ENCODE measurements around the gene HINT2. TPM values are rescaled to one million over a fixed set of nuclear protein-coding genes. Genes with fewer than 3 reads are reported as not detected.

The HINT2 gene
- total RNA-seq, 1 experiment from 2014 or later = 32.3 TPM

DNA sequence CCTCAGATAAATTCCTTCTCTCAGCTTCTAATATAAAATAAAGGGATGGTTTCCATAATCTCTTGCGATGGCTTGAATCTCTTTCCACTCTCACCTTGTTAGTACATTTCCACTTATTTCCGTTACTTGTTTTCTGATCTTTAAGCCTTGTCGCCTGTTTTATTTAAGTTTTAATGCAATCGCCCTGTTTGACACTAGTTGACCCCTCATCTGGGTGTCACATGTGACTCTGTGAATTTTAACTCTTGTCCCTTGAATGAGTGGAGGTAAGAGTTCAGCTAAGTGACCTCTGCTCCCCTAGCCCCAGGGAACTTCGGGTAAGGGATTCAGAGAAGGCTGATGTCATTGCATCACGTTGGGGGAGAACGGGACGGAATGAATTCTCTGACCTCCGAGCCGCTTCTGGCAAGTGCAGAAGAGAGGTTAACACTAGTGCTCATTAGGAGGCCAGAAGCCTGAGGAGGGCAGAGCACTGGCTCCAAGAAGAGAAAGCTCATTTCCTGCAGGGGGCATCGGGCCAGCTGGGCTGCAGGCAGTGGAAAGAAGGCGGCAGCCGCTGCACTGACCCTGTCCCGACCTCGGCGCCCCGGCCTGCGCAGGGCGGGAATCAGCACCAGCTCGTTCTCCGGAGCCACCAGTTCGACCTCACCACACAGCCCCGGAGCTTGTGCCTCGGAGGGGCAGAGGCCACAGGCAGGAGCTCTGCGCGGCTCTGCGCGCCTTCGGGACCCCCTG lies 569 bp downstream of the HINT2 start:
- DNase-seq (ENCODE audit: low spot score) = peak; percentile 79
- in situ Hi-C loops (cut with HindIII; ENCODE audit: low sequenced_read_pairs) = no loop called here

DNA sequence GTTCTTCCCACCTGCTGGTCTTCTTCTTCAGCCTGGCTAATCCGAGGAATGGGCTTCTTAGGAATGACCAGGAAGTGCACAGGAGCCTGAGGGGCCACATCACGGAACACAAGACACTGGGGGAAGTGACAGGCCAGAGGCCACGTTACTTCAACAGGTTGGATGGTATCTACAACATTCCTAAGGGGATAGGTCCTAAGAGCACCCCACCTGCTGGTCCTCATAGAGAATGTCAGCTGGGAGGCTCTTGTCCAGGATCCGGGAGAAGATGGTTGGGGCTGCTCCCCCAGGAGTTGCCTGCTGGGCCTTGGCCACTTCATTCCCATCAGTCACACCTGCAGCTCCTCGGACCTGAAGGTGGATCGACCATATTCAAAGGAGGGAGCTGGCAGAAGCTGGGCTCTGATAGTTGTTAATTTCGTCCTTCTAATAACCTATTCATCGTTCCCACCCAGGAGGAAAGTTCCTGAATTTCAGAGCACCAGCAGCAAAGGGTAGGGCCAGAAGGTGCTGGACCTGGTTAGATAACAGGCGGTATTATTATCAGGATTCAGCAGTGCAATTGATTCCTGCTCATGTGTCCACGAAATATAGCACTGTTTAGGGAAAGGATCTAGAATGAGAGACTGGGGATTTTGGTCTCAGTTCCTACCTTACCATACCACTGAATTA lies 1.3 kb downstream of the HINT2 start:
- in situ Hi-C loops (cut with HindIII; ENCODE audit: low sequenced_read_pairs) = no loop called here
- DNase-seq (ENCODE audit: low spot score) = no peak

DNA sequence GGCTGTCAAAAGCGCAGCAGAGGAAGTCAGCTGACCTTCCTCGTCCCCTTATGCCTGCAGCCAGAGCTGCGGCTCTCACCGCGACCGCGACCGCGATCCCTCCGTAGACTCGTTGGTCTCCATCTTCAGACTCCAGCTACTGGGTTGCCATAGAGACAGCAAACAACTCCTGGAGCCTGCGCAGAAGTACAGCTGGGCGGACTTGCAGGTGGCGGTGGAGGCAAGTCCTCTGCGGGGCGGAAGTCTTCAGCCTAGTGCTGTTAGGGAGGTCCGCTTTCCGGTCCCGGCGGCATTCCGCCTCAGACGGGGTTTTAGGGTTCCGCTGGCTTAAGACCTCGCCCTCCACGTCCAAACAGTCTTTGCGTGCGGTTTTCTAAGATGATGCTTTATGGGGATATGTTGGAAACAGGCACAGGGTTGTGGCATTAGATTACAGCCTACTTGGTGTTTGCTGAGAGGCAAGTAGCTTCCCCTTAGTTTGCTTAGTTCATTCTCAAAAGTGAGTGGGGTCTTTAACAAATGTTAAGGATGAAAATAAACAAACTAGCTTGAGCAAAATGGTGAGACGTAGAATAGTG lies 2.7 kb downstream of the HINT2 start, which contains the start of gene SPAG8:
TSS of gene SPAG8 (minus strand) at position 238 of the 578 bp plus-strand sequence. CDS start at position 123, 115 bp downstream.
- DNase-seq (ENCODE audit: low spot score) = peak; percentile 98
- in situ Hi-C loops (cut with HindIII; ENCODE audit: low sequenced_read_pairs) = no loop called here

DNA sequence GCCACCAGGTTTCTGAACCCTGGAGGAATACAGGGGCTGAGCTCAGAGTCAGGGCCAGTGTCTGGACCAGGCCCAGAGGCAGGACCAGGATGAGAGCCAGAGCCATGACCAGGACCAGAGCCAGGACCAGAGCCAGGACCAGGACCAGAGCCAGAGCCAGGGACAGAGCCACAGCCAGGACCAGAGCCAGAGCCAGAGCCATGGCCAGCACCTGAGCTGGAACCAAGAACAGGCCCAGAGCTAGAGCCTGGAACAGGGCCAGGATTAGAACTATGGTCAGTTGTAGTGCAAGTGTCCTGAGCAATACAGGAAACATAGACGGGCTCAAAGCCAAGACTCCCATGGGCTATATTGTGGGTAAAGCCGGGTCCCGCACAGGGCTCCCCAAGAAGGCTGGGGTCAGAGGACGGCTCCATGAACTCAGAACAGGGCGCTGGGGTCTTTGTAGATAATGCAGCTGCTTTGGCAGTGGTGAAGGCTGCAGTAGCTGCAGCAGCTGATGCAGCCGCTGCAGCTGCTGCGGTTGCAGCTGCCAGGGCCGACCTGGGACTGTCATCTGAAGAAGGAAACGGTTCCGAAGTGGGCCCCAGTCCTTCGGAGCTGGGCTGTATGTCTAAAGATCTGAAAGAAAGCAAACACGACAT lies 3.3 kb downstream of the HINT2 start:
- peak; percentile 68 for DNase-seq (ENCODE audit: low spot score)
- in situ Hi-C loops (cut with HindIII; ENCODE audit: low sequenced_read_pairs) = no loop called here

DNA sequence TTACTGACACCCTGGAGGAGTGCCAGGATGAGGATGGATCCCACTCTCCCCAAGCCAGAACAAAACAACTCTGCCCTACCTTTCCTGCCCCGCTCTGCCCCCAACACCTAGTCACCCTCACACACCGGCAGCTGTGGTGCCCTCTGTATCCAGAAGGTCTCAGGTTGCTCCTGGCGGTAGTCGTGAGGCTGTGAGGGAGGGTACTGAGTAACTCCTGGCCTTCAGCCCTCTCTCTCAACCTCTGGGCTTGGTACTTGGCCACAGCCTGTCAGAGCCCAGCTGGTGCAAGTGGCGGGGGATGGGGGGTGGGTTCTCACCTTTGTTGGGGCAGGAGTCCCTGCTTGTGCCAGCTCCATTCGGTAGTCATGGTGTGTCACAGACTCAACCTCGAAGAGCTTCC lies 4.7 kb downstream of the HINT2 start:
- in situ Hi-C loops (cut with HindIII; ENCODE audit: low sequenced_read_pairs) = no loop called here
- DNase-seq (ENCODE audit: low spot score) = no peak

DNA sequence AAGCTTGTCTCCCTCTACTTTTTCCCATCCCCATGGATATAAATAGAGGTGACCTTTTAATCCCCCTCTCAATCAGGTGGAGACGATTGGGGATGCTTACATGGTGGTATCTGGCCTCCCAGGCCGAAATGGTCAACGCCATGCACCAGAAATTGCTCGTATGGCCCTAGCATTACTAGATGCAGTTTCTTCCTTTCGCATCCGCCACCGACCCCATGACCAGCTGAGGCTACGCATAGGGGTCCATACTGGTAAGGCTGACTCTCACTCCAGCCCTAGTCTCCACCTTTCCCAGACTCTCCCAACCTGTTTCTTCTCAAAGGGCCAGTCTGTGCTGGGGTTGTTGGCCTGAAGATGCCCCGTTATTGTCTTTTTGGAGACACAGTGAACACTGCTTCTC lies 6.4 kb downstream of the HINT2 start:
- in situ Hi-C loops (cut with HindIII; ENCODE audit: low sequenced_read_pairs) = no loop called here
- DNase-seq (ENCODE audit: low spot score) = no peak

DNA sequence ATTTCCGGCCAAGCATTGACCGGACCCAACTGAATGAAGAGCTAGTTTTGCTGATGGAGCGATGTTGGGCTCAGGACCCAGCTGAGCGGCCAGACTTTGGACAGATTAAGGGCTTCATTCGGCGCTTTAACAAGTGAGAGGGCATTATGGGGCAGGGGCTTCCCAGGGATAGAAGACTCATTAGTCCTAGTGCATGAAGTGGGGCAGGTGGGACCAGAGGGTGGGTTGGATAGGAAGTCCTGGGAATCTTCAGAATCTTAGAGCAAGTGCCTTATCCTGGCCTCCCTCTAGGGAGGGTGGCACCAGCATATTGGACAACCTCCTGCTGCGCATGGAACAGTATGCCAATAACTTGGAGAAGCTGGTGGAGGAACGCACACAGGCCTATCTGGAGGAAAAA lies 8.7 kb downstream of the HINT2 start:
- in situ Hi-C loops (cut with HindIII; ENCODE audit: low sequenced_read_pairs) = no loop called here
- no peak for DNase-seq (ENCODE audit: low spot score)

DNA sequence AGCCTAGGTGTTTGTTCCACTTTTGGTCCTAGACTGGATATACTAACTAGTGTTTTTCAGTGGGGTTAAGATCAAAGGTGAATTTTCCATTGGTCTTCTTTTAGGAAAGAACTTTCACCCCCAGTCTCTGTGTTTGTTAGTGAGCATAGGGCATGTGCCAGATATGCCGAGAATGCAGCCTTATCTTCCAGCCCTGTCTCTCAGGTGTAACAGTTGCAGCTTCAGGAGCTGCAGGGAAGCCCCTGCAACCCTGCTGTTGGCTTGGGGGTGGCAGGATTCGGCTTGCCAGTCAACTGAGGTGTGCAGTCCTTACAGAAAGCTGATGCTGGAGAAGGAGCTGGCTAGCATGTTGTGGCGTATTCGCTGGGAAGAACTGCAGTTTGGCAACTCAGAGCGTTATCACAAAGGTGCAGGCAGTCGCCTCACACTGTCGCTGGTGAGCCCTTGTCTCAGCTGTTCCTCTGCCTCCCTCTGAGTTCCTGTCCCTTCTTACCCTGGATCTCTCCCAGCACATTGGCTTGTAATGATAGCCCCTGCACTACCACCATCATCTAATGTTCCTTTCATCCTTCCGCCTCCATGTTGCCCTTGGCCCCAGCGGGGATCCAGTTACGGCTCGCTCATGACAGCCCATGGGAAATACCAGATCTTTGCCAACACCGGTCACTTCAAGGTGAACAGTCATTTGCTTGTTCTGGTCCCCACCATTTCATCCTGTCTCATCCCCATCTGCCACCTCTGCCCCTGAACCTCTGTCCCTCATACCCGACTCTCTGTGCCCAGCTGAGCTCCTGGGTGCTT lies 13.3 kb downstream of the HINT2 start:
- no peak for DNase-seq (ENCODE audit: low spot score)
- in situ Hi-C loops (cut with HindIII; ENCODE audit: low sequenced_read_pairs) = no loop called here

DNA sequence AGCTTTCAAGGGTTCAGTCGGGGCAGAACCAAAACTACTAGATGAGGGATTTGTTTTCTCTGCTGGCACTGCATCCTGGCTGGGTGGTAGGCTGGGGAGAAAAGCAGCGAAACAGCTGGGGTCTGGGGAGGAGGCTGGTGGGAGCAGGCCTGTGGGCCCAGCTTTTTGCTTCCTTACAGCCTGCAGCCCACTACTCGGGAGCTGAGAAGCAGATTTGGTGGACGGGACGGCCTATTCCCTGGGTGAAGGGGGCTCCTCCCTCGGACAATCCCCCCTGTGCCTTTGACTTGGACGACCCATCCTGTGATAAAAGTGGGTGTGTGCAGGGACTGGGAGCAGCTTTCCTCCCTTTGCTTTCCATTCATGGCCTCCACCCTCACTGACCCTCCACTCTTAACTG lies 14.3 kb downstream of the HINT2 start:
- in situ Hi-C loops (cut with HindIII; ENCODE audit: low sequenced_read_pairs) = no loop called here
- DNase-seq (ENCODE audit: low spot score) = no peak

DNA sequence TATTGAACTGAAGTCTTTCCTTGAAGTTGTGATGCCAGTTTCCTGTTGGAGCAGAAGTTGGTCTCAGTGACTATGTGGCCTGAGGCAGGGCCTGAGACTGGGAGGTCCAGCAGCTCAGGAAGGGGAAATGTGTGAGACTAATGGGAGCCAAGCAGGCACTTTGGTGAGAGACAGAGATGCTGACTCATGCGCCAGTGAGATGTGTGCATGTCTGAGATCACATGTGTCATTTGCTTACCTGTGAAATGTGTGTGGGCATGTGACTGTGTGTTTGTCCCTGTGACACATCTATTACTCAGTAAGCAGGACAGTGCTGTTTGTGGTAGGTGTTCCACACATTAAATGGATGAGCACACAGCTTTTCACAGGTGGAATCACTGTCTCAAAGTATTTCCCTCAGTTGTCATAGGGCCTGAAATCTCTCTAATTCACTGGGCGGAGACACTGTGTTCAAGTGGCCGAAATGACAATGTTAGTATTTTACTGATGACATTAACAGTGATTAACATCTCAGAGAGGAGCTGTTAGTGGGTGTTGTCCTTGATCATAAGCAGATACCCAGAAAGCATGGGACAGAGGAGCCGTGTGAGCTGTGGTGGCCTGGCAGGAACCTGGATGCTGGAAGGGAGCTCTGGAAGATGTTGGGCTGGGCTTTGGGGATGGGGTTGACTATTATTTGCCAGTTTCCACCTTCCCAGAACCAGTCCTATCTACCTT lies 16.0 kb downstream of the HINT2 start:
- DNase-seq (ENCODE audit: low spot score) = no peak
- in situ Hi-C loops (cut with HindIII; ENCODE audit: low sequenced_read_pairs) = no loop called here

DNA sequence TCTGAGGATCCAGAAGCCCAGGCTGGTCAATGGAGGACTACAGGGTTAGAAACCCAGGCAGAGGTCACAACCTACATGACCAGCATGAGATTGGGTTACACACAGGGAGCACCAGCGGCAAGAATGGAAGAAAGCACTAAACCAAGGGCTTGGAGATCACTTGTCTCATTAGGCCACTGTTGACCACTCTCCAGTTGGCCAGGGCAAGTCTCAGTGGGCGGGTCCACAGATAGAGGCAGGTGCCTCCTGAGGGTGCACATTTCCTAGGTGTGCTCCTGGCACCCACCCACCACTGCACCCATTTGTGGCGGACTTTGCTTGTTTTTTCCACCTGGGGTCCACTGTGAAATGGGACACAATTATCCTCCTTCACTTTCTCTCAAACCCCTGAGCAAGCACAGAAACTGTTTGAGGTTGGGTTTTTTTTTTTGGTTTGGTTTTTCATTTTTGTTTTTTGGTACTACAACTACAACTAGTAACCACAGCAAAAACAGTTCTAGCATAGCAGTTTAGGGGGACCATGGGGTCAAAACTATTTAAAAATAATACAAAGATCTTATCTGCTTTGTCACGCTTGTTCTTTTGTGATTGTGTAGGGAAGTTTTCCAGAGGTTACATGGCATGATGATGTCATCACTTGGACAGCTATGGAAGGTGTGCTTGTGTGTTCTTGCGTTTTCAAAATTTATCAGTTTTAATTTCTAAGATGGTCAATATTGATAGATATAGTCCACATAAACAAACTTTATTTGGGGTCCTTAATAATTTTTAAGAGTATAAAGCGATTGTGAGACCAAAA lies 17.3 kb downstream of the HINT2 start:
- no peak for DNase-seq (ENCODE audit: low spot score)
- in situ Hi-C loops (cut with HindIII; ENCODE audit: low sequenced_read_pairs) = no loop called here

DNA sequence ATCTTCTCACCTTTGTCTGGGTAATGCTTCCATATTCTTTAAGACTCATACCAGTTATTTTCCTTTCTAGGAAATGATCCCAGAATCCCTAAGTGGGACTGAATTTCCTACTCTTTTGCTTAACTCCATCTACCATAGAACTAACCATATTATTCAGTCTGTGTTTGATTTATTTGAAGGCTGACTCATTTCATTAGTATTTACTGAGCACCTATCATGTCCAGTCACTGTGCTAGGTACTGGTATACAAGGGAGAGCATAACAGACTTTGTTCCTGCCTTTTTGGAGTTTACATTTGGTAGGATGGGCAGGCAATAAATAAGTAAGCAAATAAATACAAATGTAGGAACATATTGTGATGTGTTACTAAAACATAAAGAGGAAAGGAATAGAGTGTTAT lies 19.1 kb downstream of the HINT2 start:
- DNase-seq (ENCODE audit: low spot score) = no peak
- in situ Hi-C loops (cut with HindIII; ENCODE audit: low sequenced_read_pairs) = no loop called here

DNA sequence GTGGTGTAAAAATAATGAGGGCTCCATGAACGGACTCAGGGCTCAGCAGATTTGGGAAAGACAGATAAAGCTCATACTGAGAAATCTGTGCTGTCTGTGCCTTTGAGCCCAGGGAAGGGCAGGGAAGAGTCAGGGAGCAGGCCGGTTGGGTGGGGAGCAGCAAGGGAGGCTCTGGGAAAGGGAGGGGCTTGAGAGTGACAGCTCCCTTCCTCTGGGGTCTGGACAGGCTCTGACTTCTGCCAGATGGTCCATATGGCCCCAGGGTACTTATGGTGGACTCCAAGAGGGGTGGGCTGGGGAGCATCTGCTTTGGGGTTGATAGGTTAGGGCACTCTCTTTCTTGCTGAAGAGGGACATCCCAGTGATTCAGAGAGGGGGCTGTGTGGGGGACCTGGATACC lies 21.4 kb downstream of the HINT2 start:
- in situ Hi-C loops (cut with HindIII; ENCODE audit: low sequenced_read_pairs) = no loop called here
- DNase-seq (ENCODE audit: low spot score) = no peak

DNA sequence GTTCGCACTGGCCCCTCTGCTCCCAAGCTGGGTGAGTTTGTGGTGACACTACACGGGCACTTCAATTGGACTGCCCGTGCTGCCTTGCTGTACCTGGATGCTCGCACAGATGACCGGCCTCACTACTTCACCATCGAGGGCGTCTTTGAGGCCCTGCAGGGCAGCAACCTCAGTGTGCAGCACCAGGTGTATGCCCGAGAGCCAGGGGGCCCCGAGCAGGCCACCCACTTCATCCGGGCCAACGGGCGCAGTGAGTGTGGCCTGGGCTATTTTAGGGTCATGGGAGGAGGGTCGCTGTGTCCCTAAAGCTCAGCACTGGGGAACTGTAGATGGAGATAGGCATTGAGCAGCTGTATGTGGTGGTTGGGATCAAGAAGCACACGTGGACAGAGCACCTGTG lies 22.0 kb downstream of the HINT2 start:
- in situ Hi-C loops (cut with HindIII; ENCODE audit: low sequenced_read_pairs) = no loop called here
- DNase-seq (ENCODE audit: low spot score) = no peak

DNA sequence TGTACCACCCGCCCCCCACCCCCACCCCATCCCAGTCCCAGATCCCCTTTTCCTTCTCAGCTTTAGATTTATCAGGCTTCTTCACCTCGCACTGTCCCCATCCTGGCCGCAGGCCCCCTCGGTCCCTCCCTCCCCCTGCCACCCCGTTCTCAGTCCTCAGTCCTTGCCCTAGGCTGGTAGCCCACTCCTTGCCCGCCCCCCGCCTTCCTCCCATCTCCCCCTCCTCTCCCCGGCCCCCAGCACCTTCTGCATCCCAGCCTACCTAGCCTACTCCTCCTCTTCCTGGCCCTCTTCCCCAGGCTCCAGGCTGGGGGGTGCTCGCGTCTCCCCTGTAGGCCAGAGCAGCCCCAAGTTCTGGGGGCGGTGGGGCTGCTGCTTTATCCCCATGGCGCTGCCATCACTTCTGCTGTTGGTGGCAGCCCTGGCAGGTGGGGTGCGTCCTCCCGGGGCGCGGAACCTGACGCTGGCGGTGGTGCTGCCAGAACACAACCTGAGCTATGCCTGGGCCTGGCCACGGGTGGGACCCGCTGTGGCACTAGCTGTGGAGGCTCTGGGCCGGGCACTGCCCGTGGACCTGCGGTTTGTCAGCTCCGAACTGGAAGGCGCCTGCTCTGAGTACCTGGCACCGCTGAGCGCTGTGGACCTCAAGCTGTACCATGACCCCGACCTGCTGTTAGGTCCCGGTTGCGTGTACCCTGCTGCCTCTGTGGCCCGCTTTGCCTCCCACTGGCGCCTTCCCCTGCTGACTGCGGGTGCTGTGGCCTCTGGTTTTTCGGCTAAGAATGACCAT lies 22.6 kb downstream of the HINT2 start:
- in situ Hi-C loops (cut with HindIII; ENCODE audit: low sequenced_read_pairs) = no loop called here

DNA sequence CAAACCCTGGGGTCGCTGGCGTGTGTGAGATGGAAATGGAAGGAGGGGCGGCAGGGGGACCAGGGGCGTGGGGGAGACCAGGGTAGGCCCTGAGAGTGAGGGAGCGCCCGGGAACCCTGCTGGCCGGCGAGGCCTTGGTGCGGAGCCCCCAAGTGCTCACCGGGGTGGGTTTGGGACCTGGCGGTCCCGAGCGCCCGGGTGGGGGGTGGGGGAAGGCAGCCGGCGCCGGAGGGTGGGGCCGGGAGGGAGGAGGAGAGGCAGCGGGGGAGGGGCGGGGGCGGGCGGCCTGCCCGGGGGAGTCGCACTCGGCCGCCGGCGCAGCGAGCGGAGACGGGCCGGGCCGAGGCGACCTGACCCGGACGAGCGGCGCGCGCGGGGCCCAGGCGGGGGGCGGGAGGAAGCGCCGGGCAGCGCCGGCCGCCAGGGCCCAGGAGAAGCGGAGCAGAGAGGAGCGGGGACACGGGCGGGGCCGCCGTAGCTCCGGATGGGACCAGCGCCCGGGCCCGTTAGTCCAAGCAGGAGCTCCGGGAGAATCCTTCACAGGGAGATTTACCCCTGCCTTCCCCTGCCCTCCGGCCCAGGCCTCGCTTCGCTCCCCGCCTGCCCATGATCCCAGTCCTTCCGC lies 23.4 kb downstream of the HINT2 start, which contains the start of gene NPR2:
TSS of gene NPR2 (plus strand) at position 295 of the 625 bp plus-strand sequence. CDS start 818 bp downstream, outside the sequence.
- DNase-seq (ENCODE audit: low spot score) = peak; percentile 60
- in situ Hi-C loops (cut with HindIII; ENCODE audit: low sequenced_read_pairs) = no loop called here

More for the DNA sequence above, 22.6 kb downstream of the HINT2 start:
- peak; percentile 50 for DNase-seq (ENCODE audit: low spot score)

Measured in G401 (cell line).